Measurements from ENCODE around the gene KYNU.
"Not testable (repeated sequence)": the region's sequence is repeated elsewhere in the genome, so short reads cannot be mapped to it uniquely, and the experiment has no call there.

The KYNU gene

GRCh38 chr2:142863485-142863961, 13.9 kb upstream of the KYNU start (continued):
- TF ChIP-seq CSRNP3 (CRISPR knock-in tag; IDR thresholded peaks at IDR 0.05), result no peak

GRCh38 chr2:142864605-142865004, 12.9 kb upstream of the KYNU start:
- ATAC-seq, result not testable (repeated sequence)

DNA sequence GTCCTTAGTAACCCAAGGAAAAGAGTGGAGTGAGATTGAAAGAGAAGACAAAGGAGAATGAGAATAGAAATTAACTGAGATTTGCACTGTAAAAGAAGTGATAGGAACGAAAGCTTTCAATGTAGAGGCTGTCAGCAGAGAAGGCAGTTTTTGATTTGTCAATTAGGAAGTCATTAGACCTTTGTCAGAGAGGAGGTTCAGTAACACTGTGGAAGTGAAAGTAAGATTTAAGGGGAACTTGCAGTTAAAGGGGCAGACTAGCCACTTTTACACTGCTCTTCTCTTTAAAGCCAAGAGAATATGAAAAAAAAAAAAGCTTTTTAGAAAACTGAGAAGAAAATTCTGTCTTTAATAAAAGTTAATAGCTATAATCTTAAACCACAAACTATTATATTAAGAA, 11.5 kb upstream of the KYNU start:
- ATAC-seq, result no peak
- TF ChIP-seq ZNF8 (CRISPR knock-in tag; IDR thresholded peaks at IDR 0.05) (no peak), ZNF565 (CRISPR knock-in tag; conservative IDR thresholded peaks at IDR 0.05; ENCODE audit: low read depth) (no peak), ARNTL (CRISPR knock-in tag; IDR thresholded peaks at IDR 0.05; ENCODE audit: borderline replicate concordance, low read depth) (no peak), ZFP3 (CRISPR knock-in tag; IDR thresholded peaks at IDR 0.05) (no peak), BACH2 (CRISPR knock-in tag; IDR thresholded peaks at IDR 0.05; ENCODE audit: borderline replicate concordance) (no peak), ZC3H10 (CRISPR knock-in tag; IDR thresholded peaks at IDR 0.05) (no peak), ISL1 (CRISPR knock-in tag; IDR thresholded peaks at IDR 0.05) (no peak), CSRNP3 (CRISPR knock-in tag; IDR thresholded peaks at IDR 0.05) (no peak)

DNA sequence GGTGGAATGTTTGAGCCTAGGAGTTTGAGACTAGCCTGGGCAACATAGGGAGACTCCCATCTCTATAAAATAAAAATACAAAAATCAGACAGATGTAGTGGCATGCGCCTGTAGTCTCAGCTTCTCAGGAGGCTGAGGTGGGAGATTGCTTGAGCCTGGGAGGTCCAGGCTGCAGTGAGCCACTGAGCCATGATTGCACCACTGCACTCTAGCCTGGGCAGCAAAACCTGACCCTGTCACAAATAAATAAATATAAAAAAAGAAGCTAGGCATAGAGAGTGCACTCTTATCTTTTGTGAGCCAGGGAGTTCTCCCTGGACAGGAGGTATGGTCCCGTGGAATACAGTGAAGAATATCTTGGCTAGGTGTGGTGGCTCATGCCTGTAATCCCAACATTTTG, 11.0 kb upstream of the KYNU start:
- TF ChIP-seq BACH2 (CRISPR knock-in tag; IDR thresholded peaks at IDR 0.05; ENCODE audit: borderline replicate concordance) (no peak), ZNF8 (CRISPR knock-in tag; IDR thresholded peaks at IDR 0.05) (no peak), ZFP30 (CRISPR knock-in tag; IDR thresholded peaks at IDR 0.05) (no peak), CSDC2 (CRISPR knock-in tag; IDR thresholded peaks at IDR 0.05) (no peak), OSR1 (CRISPR knock-in tag; IDR thresholded peaks at IDR 0.05) (no peak), RARB (CRISPR knock-in tag; IDR thresholded peaks at IDR 0.05) (no peak), ZNF565 (CRISPR knock-in tag; conservative IDR thresholded peaks at IDR 0.05; ENCODE audit: low read depth) (no peak)
- no peak for ATAC-seq

DNA sequence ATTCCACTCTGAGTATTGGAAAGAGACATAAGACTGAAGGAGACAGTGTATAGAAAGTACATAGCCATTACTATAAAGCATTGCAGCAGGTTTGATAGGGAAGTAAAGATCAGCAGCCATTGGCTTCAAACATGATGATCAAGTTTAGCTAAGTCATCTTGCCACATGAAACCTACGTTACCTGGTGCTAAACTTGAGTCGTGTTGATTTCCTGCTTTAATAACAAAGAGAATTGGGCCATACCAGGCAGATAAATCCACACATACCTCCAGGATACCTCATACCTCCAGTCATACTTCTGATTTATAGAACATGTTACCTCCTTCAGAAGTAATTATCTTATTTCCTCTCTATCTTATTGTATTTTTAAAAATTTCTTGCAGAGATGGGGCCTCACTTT, 10.3 kb upstream of the KYNU start:
- ATAC-seq, result no peak

More for the DNA sequence above, 10.3 kb upstream of the KYNU start:
- TF ChIP-seq CSDC2 (CRISPR knock-in tag; IDR thresholded peaks at IDR 0.05) (no peak), TSHZ2 (CRISPR knock-in tag; IDR thresholded peaks at IDR 0.05) (no peak), OSR1 (CRISPR knock-in tag; IDR thresholded peaks at IDR 0.05) (no peak), CREB5 (CRISPR knock-in tag; IDR thresholded peaks at IDR 0.05; ENCODE audit: low read depth) (no peak), PATZ1 (CRISPR knock-in tag; IDR thresholded peaks at IDR 0.05; ENCODE audit: borderline replicate concordance) (no peak), RARB (CRISPR knock-in tag; IDR thresholded peaks at IDR 0.05) (no peak)
